ENCODE data around the gene RPL13A.

Gene RPL13A

GRCh38 chr19:49441210-49441959, 46.0 kb upstream of the RPL13A start, which contains the start of gene SLC17A7:
TSS of gene SLC17A7 (minus strand) at chr19:49441527. CDS start at chr19:49441379, 148 bp downstream.
- TF ChIP-seq SIN3A (IDR thresholded peaks at IDR 0.05; ENCODE audit: borderline replicate concordance, insufficient read depth, low read length) (no peak), TAF1 (IDR thresholded peaks at IDR 0.05; ENCODE audit: borderline replicate concordance, insufficient read depth, low read length) (no peak), REST (IDR thresholded peaks at IDR 0.05; ENCODE audit: insufficient read depth in 1 of 2, low read depth in 2 of 2, low read length in 2 of 2) (no peak), POLR2AphosphoS5 (IDR thresholded peaks at IDR 0.05; ENCODE audit: low read depth, low read length) (no peak), FOXP2 (optimal IDR thresholded peaks at IDR 0.05; ENCODE audit: borderline replicate concordance, extremely low read depth, extremely low read length, insufficient read depth) (no peak)

GRCh38 chr19:49441960-49442350, 45.5 kb upstream of the RPL13A start:
- no peak for TF ChIP-seq POLR2AphosphoS5 (IDR thresholded peaks at IDR 0.05; ENCODE audit: low read depth, low read length)
- no peak for TF ChIP-seq SIN3A (IDR thresholded peaks at IDR 0.05; ENCODE audit: borderline replicate concordance, insufficient read depth, low read length)
- no peak for TF ChIP-seq FOXP2 (optimal IDR thresholded peaks at IDR 0.05; ENCODE audit: borderline replicate concordance, extremely low read depth, extremely low read length, insufficient read depth)
- TF ChIP-seq REST (IDR thresholded peaks at IDR 0.05; ENCODE audit: insufficient read depth in 1 of 2, low read depth in 2 of 2, low read length in 2 of 2) = no peak
- no peak for TF ChIP-seq TAF1 (IDR thresholded peaks at IDR 0.05; ENCODE audit: borderline replicate concordance, insufficient read depth, low read length)

- no peak for TF ChIP-seq SIN3A (IDR thresholded peaks at IDR 0.05; ENCODE audit: borderline replicate concordance, insufficient read depth, low read length)
- no peak for TF ChIP-seq TAF1 (IDR thresholded peaks at IDR 0.05; ENCODE audit: borderline replicate concordance, insufficient read depth, low read length)
- TF ChIP-seq POLR2AphosphoS5 (IDR thresholded peaks at IDR 0.05; ENCODE audit: low read depth, low read length) = no peak
- no peak for TF ChIP-seq REST (IDR thresholded peaks at IDR 0.05; ENCODE audit: insufficient read depth in 1 of 2, low read depth in 2 of 2, low read length in 2 of 2)
- no peak for TF ChIP-seq FOXP2 (optimal IDR thresholded peaks at IDR 0.05; ENCODE audit: borderline replicate concordance, extremely low read depth, extremely low read length, insufficient read depth)
Observed at GRCh38 chr19:49442354-49442753, 45.1 kb upstream of the RPL13A start.

GRCh38 chr19:49442771-49443365, 44.5 kb upstream of the RPL13A start:
- TF ChIP-seq FOXP2 (optimal IDR thresholded peaks at IDR 0.05; ENCODE audit: borderline replicate concordance, extremely low read depth, extremely low read length, insufficient read depth) = no peak
- TF ChIP-seq REST (IDR thresholded peaks at IDR 0.05; ENCODE audit: insufficient read depth in 1 of 2, low read depth in 2 of 2, low read length in 2 of 2) = no peak
- no peak for TF ChIP-seq SIN3A (IDR thresholded peaks at IDR 0.05; ENCODE audit: borderline replicate concordance, insufficient read depth, low read length)
- no peak for TF ChIP-seq POLR2AphosphoS5 (IDR thresholded peaks at IDR 0.05; ENCODE audit: low read depth, low read length)
- no peak for TF ChIP-seq TAF1 (IDR thresholded peaks at IDR 0.05; ENCODE audit: borderline replicate concordance, insufficient read depth, low read length)
